SK-N-MC (cell line): ENCODE results near the gene PRKCB.

Source experiments
- EZH2 ChIP-seq: fragments of 200-600 bp; sonication (generic); IDR thresholded peaks from one replicate; pipeline ENCODE4 v1.6.1; 2017; ENCODE audit warnings: antibody characterized with exemption
- FOXP2 ChIP-seq: optimal IDR thresholded peaks from 2 replicates; pipeline ENCODE3; 2011; ENCODE audit warnings: mild to moderate bottlenecking, moderate library complexity; ENCODE audit not compliant: insufficient read depth; ENCODE audit errors: extremely low read length, control extremely low read depth
- POLR2AphosphoS5 ChIP-seq: IDR thresholded peaks from 2 replicates; pipeline ENCODE4 v1.6.1; 2012; ENCODE audit warnings: mild to moderate bottlenecking, low read depth, low read length, borderline replicate concordance

- TF ChIP-seq EZH2 (no peak), POLR2AphosphoS5 (no peak), FOXP2 (no peak)
Measured at GRCh38 chr16:23960081-23960885, 124.5 kb downstream of the PRKCB start.
